ENCODE results near the gene NLGN1. TPM values are rescaled to one million over a fixed set of nuclear protein-coding genes. Genes with fewer than 3 reads are reported as not detected.

Gene NLGN1
- polyA plus RNA-seq, 1 donor from 2014 or later: 2.7 TPM

- Histone ChIP-seq H4K20me1 (ENCODE audit: insufficient read depth) (no peaks in the 10 kb centered on the region), H3K27me3 (ENCODE audit: insufficient read depth, low read depth, low read length) (no peaks in the 10 kb centered on the region), H3K4me3 (ENCODE audit: low read length) (no peak overlapping the region), H3K9me3 (ENCODE audit: low read length) (no peaks in the 10 kb centered on the region), H3K9me2 (ENCODE audit: insufficient read depth, low read length) (no peaks in the 10 kb centered on the region), H3K27ac (ENCODE audit: low read length) (no peak overlapping the region), H3K79me2 (replicated peaks; ENCODE audit: insufficient read depth, low read length) (no peaks in the 10 kb centered on the region), H3K4me2 (ENCODE audit: low read length) (no peak overlapping the region), H3F3A (ENCODE audit: insufficient read depth, low read length, poor library complexity, severe bottlenecking) (no peaks in the 10 kb centered on the region), H3K9ac (ENCODE audit: low read length) (no peak overlapping the region), H2AFZ (ENCODE audit: low read depth, low read length) (no peak overlapping the region), H3K36me3 (ENCODE audit: insufficient read depth, low read length) (no peaks in the 10 kb centered on the region)
- TF ChIP-seq, protein P1, sequence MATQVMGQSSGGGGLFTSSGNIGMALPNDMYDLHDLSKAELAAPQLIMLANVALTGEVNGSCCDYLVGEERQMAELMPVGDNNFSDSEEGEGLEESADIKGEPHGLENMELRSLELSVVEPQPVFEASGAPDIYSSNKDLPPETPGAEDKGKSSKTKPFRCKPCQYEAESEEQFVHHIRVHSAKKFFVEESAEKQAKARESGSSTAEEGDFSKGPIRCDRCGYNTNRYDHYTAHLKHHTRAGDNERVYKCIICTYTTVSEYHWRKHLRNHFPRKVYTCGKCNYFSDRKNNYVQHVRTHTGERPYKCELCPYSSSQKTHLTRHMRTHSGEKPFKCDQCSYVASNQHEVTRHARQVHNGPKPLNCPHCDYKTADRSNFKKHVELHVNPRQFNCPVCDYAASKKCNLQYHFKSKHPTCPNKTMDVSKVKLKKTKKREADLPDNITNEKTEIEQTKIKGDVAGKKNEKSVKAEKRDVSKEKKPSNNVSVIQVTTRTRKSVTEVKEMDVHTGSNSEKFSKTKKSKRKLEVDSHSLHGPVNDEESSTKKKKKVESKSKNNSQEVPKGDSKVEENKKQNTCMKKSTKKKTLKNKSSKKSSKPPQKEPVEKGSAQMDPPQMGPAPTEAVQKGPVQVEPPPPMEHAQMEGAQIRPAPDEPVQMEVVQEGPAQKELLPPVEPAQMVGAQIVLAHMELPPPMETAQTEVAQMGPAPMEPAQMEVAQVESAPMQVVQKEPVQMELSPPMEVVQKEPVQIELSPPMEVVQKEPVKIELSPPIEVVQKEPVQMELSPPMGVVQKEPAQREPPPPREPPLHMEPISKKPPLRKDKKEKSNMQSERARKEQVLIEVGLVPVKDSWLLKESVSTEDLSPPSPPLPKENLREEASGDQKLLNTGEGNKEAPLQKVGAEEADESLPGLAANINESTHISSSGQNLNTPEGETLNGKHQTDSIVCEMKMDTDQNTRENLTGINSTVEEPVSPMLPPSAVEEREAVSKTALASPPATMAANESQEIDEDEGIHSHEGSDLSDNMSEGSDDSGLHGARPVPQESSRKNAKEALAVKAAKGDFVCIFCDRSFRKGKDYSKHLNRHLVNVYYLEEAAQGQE (IDR thresholded peaks at IDR 0.05; ENCODE audit: borderline replicate concordance): no peak
- TF ChIP-seq EP300 (conservative IDR thresholded peaks at IDR 0.05; ENCODE audit: poor library complexity, severe bottlenecking): no peak
These were observed 772.2 kb downstream of the NLGN1 start for GRCh38 chr3:174169736-174170135.

DNA sequence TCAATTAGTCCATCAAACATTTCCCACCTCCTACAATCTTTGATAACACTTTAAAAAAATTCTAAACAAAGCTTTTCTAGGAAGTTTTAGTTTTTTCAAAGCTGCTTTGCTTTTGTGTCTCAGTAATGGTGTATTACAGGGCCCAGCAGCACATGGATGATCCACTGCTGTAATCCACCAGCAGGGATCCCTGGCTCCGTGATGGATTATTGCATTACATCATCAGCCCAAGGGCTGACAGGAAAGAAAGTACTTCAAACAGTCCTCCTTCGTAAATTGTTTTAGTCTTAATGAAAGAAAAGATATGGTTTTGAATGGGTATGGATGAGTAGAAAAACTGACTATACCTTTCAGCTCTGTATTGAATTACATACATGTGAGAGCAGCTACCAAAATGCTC, 772.7 kb downstream of the NLGN1 start:
- Histone ChIP-seq H3K36me3 (ENCODE audit: insufficient read depth, low read length) (no peaks in the 10 kb centered on the region), H2AFZ (ENCODE audit: low read depth, low read length) (no peak overlapping the region), H3K4me2 (ENCODE audit: low read length) (no peak overlapping the region), H3K27ac (ENCODE audit: low read length) (no peak overlapping the region), H3K9me2 (ENCODE audit: insufficient read depth, low read length) (no peaks in the 10 kb centered on the region), H3F3A (ENCODE audit: insufficient read depth, low read length, poor library complexity, severe bottlenecking) (no peaks in the 10 kb centered on the region), H3K79me2 (replicated peaks; ENCODE audit: insufficient read depth, low read length) (no peaks in the 10 kb centered on the region), H4K20me1 (ENCODE audit: insufficient read depth) (no peaks in the 10 kb centered on the region), H3K9me3 (ENCODE audit: low read length) (no peaks in the 10 kb centered on the region), H3K4me3 (ENCODE audit: low read length) (no peak overlapping the region), H3K27me3 (ENCODE audit: insufficient read depth, low read depth, low read length) (no peaks in the 10 kb centered on the region), H3K9ac (ENCODE audit: low read length) (no peak overlapping the region)
- TF ChIP-seq EP300 (conservative IDR thresholded peaks at IDR 0.05; ENCODE audit: poor library complexity, severe bottlenecking) (no peak), TAF1 (IDR thresholded peaks at IDR 0.05; ENCODE audit: low read depth) (no peak), EZH2 (IDR thresholded peaks at IDR 0.05; ENCODE audit: borderline replicate concordance, insufficient read depth, low read length, poor library complexity, severe bottlenecking) (no peak), SMC3 (conservative IDR thresholded peaks at IDR 0.05; ENCODE audit: poor library complexity) (no peak), MXI1 (conservative IDR thresholded peaks at IDR 0.05; ENCODE audit: poor library complexity, severe bottlenecking) (no peak), RAD21 (conservative IDR thresholded peaks at IDR 0.05) (no peak), POLR2AphosphoS5 (IDR thresholded peaks at IDR 0.05) (no peak)
- TF ChIP-seq, protein P1 (IDR thresholded peaks at IDR 0.05; ENCODE audit: borderline replicate concordance): no peak
- TF ChIP-seq, protein P2, sequence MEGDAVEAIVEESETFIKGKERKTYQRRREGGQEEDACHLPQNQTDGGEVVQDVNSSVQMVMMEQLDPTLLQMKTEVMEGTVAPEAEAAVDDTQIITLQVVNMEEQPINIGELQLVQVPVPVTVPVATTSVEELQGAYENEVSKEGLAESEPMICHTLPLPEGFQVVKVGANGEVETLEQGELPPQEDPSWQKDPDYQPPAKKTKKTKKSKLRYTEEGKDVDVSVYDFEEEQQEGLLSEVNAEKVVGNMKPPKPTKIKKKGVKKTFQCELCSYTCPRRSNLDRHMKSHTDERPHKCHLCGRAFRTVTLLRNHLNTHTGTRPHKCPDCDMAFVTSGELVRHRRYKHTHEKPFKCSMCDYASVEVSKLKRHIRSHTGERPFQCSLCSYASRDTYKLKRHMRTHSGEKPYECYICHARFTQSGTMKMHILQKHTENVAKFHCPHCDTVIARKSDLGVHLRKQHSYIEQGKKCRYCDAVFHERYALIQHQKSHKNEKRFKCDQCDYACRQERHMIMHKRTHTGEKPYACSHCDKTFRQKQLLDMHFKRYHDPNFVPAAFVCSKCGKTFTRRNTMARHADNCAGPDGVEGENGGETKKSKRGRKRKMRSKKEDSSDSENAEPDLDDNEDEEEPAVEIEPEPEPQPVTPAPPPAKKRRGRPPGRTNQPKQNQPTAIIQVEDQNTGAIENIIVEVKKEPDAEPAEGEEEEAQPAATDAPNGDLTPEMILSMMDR (IDR thresholded peaks at IDR 0.05; ENCODE audit: poor library complexity, severe bottlenecking): no peak

Data from neural cell (in vitro differentiated cells).